SU-DHL-6 (cell line): ENCODE results near the gene SLC35A3.

Experiments
- EZH2phosphoT487 ChIP-seq: fragments of 200-600 bp; sonication (generic), shearing (Covaris generic); conservative IDR thresholded peaks from 2 replicates; pipeline ENCODE4 v1.6.1; 2018; ENCODE audit warnings: mild to moderate bottlenecking, antibody characterized with exemption, low read length, moderate library complexity, mixed read lengths
- TF ChIP-seq, protein P1 (sequence below): fragments of 200-600 bp; sonication (generic); IDR thresholded peaks from one replicate; pipeline ENCODE4 v1.5.1; 2017; ENCODE audit warnings: antibody characterized with exemption, mild to moderate bottlenecking, low read length, moderate library complexity; ENCODE audit not compliant: insufficient read depth, poor library complexity, severe bottlenecking

DNA sequence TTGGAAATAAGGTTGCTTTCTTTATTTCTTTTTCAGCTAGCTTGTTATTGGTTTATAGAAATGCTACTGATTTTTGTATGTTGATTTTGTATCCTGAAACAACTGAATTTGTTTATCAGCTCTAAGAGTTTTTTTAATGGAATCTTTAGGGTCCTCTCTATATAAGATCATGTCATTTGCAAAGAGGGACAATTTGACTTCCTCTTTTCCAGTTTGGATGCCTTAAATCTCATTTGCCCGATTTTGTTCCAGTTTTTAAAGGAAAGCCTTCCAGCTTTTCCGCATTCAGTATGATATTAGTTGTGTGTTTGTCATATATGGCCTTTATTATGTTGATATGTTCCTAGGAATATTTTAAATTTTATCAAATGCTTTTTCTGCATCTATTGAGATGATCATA is 31.7 kb downstream of the SLC35A3 start:
- TF ChIP-seq EZH2phosphoT487: no peak
- TF ChIP-seq, protein P1, sequence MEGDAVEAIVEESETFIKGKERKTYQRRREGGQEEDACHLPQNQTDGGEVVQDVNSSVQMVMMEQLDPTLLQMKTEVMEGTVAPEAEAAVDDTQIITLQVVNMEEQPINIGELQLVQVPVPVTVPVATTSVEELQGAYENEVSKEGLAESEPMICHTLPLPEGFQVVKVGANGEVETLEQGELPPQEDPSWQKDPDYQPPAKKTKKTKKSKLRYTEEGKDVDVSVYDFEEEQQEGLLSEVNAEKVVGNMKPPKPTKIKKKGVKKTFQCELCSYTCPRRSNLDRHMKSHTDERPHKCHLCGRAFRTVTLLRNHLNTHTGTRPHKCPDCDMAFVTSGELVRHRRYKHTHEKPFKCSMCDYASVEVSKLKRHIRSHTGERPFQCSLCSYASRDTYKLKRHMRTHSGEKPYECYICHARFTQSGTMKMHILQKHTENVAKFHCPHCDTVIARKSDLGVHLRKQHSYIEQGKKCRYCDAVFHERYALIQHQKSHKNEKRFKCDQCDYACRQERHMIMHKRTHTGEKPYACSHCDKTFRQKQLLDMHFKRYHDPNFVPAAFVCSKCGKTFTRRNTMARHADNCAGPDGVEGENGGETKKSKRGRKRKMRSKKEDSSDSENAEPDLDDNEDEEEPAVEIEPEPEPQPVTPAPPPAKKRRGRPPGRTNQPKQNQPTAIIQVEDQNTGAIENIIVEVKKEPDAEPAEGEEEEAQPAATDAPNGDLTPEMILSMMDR: no peak
